T-helper 1 cell treated with Interleukin-12 subunit alpha and Interleukin-12 subunit beta and Interleukin-4 antibody, amounts not matched to agents 30 ng/mL and 1 ng/mL, for 36 hours (primary cell): Measurements from ENCODE around the gene NOP16. TPM values are rescaled to one million over a fixed set of nuclear protein-coding genes. Genes with fewer than 3 reads are reported as not detected.

Experiments used
- total RNA-seq: library from RNA; stranded (reverse); gene quantifications from 2 replicates; pipeline ENCODE4 v1.2.3, GENCODE V29; 2022

Gene NOP16
- total RNA-seq, 1 donor from 2014 or later = 39.2 TPM

Other genes with a start within 250 kb of the NOP16 start
- gene SIMC1, start 150.2 kb downstream of the NOP16 start, total RNA-seq = 34.3 and 35.8 TPM in 2 replicates
- 55.4 and 58.1 TPM in 2 replicates for gene KIAA1191, start 26.8 kb downstream of the NOP16 start, total RNA-seq
- 8.5 and 9.0 TPM in 2 replicates for gene ARL10, start 23.1 kb downstream of the NOP16 start, total RNA-seq
- gene HIGD2A, start 153 bp upstream of the NOP16 start, total RNA-seq = 99.1 and 109 TPM in 2 replicates
- 67.8 and 71.0 TPM in 2 replicates for gene CLTB, start 27.9 kb upstream of the NOP16 start, total RNA-seq
- 40.9 and 44.4 TPM in 2 replicates for gene FAF2, start 59.8 kb upstream of the NOP16 start, total RNA-seq
- 139 TPM in 2 replicates for gene RNF44, start 148.8 kb upstream of the NOP16 start, total RNA-seq
- gene CDHR2, start 160.7 kb upstream of the NOP16 start, total RNA-seq = 1.3 and 1.7 TPM in 2 replicates
- gene GPRIN1, start 221.6 kb upstream of the NOP16 start, total RNA-seq = 2.2 and 2.6 TPM in 2 replicates
- gene SNCB, start 241.9 kb upstream of the NOP16 start, total RNA-seq = not detected in 2 replicates
- gene EIF4E1B, start 242.1 kb upstream of the NOP16 start, total RNA-seq = not detected in 2 replicates